Transverse colon (tissue), 4 donors: ENCODE data around the gene NUMB. TPM values are rescaled to one million over a fixed set of nuclear protein-coding genes. Genes with fewer than 3 reads are reported as not detected.

ENCODE experiments used
- DNase-seq: peaks from one replicate; pipeline ENCODE4 v3.0.0-alpha.2; 2019
- H3K27ac ChIP-seq, 4 donors: fragments of 200-600 bp; sonication (generic); 2 replicates each; pipeline ENCODE4 v1.5.1; 2016 to 2018; ENCODE audit warnings: inconsistent platforms in 4 of 4
- H3K27me3 ChIP-seq: fragments of 200-600 bp; sonication (generic); 2 replicates; pipeline ENCODE4 v1.5.1; 2017; ENCODE audit warnings: inconsistent platforms
- H3K36me3 ChIP-seq, 4 donors: fragments of 200-600 bp; sonication (generic); 2 replicates each; pipeline ENCODE4 v1.5.1; 2017 to 2019; ENCODE audit warnings: inconsistent platforms in 4 of 4
- H3K4me1 ChIP-seq, 4 donors: fragments of 200-600 bp; sonication (generic); 2 replicates each; pipeline ENCODE4 v1.5.1; 2017 to 2020; ENCODE audit warnings: inconsistent platforms in 4 of 4
- H3K4me3 ChIP-seq, 4 donors: fragments of 200-600 bp; sonication (generic); 1 replicate in 1 of 4; 2 replicates in 3 of 4; pipeline versions ENCODE4 v1.5.1 to v1.6.1; 2017 to 2019; ENCODE audit warnings: inconsistent platforms in 4 of 4
- H3K9me3 ChIP-seq, 2 donors: fragments of 200-600 bp; sonication (generic); 2 replicates each; pipeline ENCODE4 v1.5.1; 2017 to 2019; ENCODE audit warnings: inconsistent platforms in 2 of 2
- EP300 ChIP-seq: sonication (generic); formaldehyde crosslinking; IDR thresholded peaks from one replicate; pipeline ENCODE4 v1.6.1; 2017; ENCODE audit warnings: antibody characterized with exemption, low read depth
- POLR2A ChIP-seq: fragments of 450-650 bp; IDR thresholded peaks from one replicate; pipeline ENCODE4 v1.6.1; 2016; ENCODE audit warnings: antibody characterized with exemption, mild to moderate bottlenecking, moderate library complexity
- POLR2AphosphoS5 ChIP-seq, 3 donors: sonication (generic); formaldehyde crosslinking; IDR thresholded peaks; one replicate each; pipeline ENCODE4 v1.6.1; 2016; ENCODE audit warnings: antibody characterized with exemption in 3 of 3
- WGBS, 2 donors: methylation state at CpG; one replicate each; pipeline ENCODE4 v1.1.5; 2018; ENCODE audit warnings: low coverage in 1 of 2; 5-methylcytosine and 5-hydroxymethylcytosine counted together
- in situ Hi-C, 4 donors: fragments of 200-750 bp; cut with MboI; loops; one replicate each; pipeline versions ENCODE4 v1.15.0 to v1.15.1; 2017; ENCODE audit warnings: low sequenced_read_pairs in 3 of 4, low pct_ligation_motif_present in 1 of 4, low pct_unique_long_range_greater_than_20kb in 1 of 4
- intact Hi-C: fragments of 100-400 bp; cut with DNase I; formaldehyde crosslinking; loops from one replicate; pipeline ENCODE4 v1.15.1; 2023; ENCODE audit warnings: low total_unique reads
- total RNA-seq, 4 donors: library from RNA; depleted of rRNA; stranded (reverse); fragments of >200 nt; gene quantifications; one replicate each; pipeline ENCODE4 v1.1.0, GENCODE V29; 2016
- TF ChIP-seq, protein P1 (sequence below), 5 experiments: fragments of 200-600 bp in 3 of 5; fragments of 450-650 bp in 2 of 5; sonication (generic) in 3 of 5; IDR thresholded peaks; 1 replicate in 2 of 5; 2 replicates in 3 of 5; pipeline ENCODE4 v1.5.1; 2016 to 2017; ENCODE audit warnings: antibody characterized with exemption in 5 of 5, inconsistent platforms in 3 of 5, mild to moderate bottlenecking in 2 of 5, moderate library complexity in 1 of 5

Gene NUMB
- total RNA-seq, 4 donors from 2014 or later, result 64.7 to 117 (median 103) TPM

DNA sequence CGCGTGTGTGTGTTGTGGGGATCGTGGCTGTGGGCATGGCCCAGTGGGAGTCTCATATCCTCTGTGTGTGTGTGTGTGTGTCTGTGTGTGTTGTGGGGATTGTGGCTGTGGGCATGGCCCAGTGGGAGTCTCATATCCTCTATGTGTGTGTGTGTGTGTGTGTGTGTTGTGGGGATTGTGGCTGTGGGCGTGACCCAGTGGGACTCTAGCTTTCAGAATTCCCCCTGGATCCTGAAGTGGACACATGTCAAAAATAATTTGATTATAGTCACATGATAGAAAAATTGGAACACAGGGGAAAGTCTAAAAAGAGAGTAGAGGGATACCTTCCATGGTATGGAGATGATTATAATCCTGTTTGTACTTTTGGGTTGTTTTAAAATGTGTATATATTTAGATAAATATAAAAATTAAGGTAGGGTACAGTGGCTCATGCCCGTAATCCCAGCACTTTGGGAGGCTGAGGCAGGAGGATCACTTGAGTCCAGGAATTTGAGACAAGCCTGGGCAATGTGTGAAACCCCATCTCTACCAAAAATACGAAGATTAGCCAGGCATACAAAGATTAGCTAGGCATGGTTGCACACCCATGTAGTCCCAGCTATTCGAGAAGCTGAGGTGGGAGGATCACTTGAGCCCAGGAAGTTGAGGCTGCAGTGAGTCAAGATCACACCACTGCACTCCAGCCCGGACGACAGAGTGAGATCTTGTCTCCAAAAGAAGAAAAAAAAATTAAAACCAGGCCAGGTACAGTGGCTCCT, 210.1 kb downstream of the NUMB start:
- Histone ChIP-seq H3K36me3 (no peaks in the 10 kb centered on the region), H3K27ac (no peak overlapping the region), H3K9me3 (no peaks in the 10 kb centered on the region), H3K4me1 (peaks cover 0 to 9% (median 2%) of the 10 kb centered on the region in 4 donors), H3K4me3 (no peak overlapping the region), H3K27me3 (no peaks in the 10 kb centered on the region)
- DNase-seq, result no peak
- 66 to 100% methylated on average over 2 to 6 of the region's 9 CpGs for WGBS, 2 donors
- in situ Hi-C loops (no loop called here), intact Hi-C loops (no loop called here)
- TF ChIP-seq POLR2A (no peak), POLR2AphosphoS5 (IDR thresholded peaks at IDR 0.05) (no peak), EP300 (no peak)
- TF ChIP-seq, protein P1, sequence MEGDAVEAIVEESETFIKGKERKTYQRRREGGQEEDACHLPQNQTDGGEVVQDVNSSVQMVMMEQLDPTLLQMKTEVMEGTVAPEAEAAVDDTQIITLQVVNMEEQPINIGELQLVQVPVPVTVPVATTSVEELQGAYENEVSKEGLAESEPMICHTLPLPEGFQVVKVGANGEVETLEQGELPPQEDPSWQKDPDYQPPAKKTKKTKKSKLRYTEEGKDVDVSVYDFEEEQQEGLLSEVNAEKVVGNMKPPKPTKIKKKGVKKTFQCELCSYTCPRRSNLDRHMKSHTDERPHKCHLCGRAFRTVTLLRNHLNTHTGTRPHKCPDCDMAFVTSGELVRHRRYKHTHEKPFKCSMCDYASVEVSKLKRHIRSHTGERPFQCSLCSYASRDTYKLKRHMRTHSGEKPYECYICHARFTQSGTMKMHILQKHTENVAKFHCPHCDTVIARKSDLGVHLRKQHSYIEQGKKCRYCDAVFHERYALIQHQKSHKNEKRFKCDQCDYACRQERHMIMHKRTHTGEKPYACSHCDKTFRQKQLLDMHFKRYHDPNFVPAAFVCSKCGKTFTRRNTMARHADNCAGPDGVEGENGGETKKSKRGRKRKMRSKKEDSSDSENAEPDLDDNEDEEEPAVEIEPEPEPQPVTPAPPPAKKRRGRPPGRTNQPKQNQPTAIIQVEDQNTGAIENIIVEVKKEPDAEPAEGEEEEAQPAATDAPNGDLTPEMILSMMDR (IDR thresholded peaks at IDR 0.05), result no peak

DNA sequence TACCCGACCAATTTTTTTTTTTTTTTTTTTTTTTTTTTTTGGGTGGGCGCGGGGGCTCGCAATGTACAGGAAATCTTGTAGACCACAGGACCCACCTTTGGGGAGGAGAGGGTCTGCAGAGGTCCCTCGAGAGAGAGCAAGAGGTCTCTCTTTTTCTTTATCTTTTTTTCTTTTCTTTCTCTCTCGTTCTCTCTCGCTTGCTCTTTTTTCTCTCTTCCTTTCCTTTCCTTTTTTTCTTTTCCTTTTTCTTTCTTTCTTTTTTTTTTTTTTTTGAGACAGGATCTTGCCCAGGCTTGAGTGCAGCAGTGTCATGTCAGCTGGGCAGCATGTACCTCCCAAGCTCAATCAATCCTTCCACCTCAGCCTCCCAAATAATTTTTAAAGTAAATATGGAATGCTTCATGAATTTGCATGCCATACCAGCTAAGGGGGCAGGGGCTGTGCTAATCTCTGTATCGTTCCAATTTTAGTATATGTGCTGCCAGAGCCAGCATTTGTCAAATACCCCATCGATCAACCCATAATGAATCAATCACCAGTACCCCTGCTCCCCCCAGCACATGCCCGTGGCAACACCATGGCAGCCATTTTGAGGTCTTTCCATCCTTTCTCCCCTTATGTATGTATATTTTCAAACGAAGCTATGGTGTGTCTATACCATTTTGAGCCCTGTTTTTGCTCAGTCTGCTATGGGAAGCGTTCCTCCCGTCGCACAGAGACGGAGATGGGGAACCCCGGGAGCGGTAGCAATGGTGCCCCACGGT, 211.8 kb downstream of the NUMB start:
- in situ Hi-C loops, result no loop called here
- TF ChIP-seq, protein P1 (IDR thresholded peaks at IDR 0.05), result no peak
- TF ChIP-seq EP300 (no peak), POLR2A (no peak), POLR2AphosphoS5 (IDR thresholded peaks at IDR 0.05) (no peak)
- H3K4me3 ChIP-seq, result peak overlapping the region in 3 of 4 donors; percentile 23 to 45 (median 37)
- whole genome bisulfite sequencing, 2 donors, result 67 to 78% methylated on average over 7 to 18 of the region's 18 CpGs
- no peaks in the 10 kb centered on the region for H3K27me3 ChIP-seq
- intact Hi-C loops, result no loop called here
- H3K27ac ChIP-seq, result no peak overlapping the region
- H3K9me3 ChIP-seq, result no peaks in the 10 kb centered on the region
- H3K4me1 ChIP-seq, result peaks cover 0 to 13% (median 5%) of the 10 kb centered on the region in 4 donors
- no peaks in the 10 kb centered on the region for H3K36me3 ChIP-seq
- no peak for DNase-seq

DNA sequence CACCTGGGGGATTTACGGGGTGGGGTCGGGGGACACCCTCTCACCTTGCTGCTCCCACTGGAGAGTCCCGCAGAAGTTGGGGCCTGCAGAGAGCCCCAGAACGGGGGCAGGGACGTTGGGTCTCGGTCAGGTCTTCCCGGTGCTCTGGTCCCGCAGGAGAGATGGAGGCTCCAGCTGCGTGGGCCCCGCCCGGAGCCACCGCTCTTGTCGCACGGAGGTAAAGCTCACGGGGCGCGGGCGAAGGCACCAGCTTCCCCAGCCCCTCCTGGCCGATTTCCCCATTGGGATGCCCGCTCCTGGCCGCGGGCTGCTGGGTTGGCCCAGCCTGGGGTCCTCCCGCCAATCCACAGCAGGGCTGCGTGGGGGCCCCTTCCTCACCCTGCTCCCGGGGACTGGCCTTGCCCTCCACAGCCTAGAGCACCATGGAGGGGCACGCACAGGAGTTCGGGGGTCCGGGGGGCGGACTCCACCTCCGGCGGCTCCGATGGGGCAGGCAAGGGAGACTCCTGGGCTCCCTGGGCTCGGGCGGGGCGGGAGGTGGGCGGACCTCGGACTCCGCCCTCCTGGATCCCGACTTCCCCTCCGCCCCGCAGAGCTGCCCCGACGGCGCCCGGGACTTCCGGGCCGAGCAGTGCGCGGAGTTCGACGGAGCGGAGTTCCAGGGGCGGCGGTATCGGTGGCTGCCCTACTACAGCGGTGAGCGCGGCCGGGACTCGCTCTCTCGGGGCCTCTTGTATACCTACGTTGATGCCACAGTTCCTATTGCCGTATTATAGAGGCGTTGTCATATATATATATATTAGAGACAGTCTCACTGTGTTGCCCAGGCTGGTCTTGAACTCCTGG, 212.6 kb downstream of the NUMB start:
- intact Hi-C loops, result no loop called here
- DNase-seq, result peak; percentile 65
- no peak overlapping the region for H3K27ac ChIP-seq
- H3K36me3 ChIP-seq, result no peaks in the 10 kb centered on the region
- H3K27me3 ChIP-seq, result no peaks in the 10 kb centered on the region
- peaks cover 0 to 22% (median 5%) of the 10 kb centered on the region in 4 donors for H3K4me1 ChIP-seq
- H3K4me3 ChIP-seq, result peak overlapping the region; percentile 21 to 45 (median 30)
- TF ChIP-seq POLR2A, result no peak
- TF ChIP-seq, protein P1 (IDR thresholded peaks at IDR 0.05), result no peak
- TF ChIP-seq EP300, result no peak
- no peak for TF ChIP-seq POLR2AphosphoS5 (IDR thresholded peaks at IDR 0.05)
- 26 to 39% methylated on average over 8 to 47 of the region's 64 CpGs for WGBS, 2 donors
- H3K9me3 ChIP-seq, result no peaks in the 10 kb centered on the region
- in situ Hi-C loops, result no loop called here
